ENCODE results near the gene TSPAN31. TPM values are rescaled to one million over a fixed set of nuclear protein-coding genes. Genes with fewer than 3 reads are reported as not detected.

TSPAN31 gene
- total and polyA plus RNA-seq, 9 of the 15 experiments (the other 6 are each of a cell fraction or from before 2014, with no cell fraction given), result 11.3 to 26.4 (median 14.3) TPM

- no peak for FAIRE-seq
- 100% methylated on average over 1 of the region's 1 CpG for WGBS (ENCODE audit: insufficient coverage, low coverage, missing lambda C conversion rate)
- ChIA-PET POLR2A (interaction anchor here (1.1 kb wide), 1 partner anchor 15 kb away, joined by 3 read pairs; the partner anchor contains the start of gene TSFM), CTCF (ENCODE audit: low intra/inter-chr PET ratio) (no interaction called here)
- BruUV-seq (replicated peaks), result no TSS peak
- H4K20me1 ChIP-seq (replicated peaks; ENCODE audit: control insufficient read depth, insufficient read depth, low read length), result no peaks in the 10 kb centered on the region
- H3K9me1 ChIP-seq (ENCODE audit: control insufficient read depth, insufficient read depth, low read length), result no peaks in the 10 kb centered on the region
- no peaks in the 10 kb centered on the region for H3K9me3 ChIP-seq (replicated peaks; ENCODE audit: control insufficient read depth, insufficient read depth, low read depth, low read length)
- DNase-seq (ENCODE audit: extremely low read depth in 1 of 4, low spot score in 3 of 4), result no peak
- H3K27ac ChIP-seq (ENCODE audit: extremely low read depth, low read depth, low read length), result no peak overlapping the region
- H3K36me3 ChIP-seq (ENCODE audit: control insufficient read depth, insufficient read depth, low read length), result peaks cover 70% of the 10 kb centered on the region
- peaks cover 2 to 4% of the 10 kb centered on the region in 2 experiments; a peak in 2 of 5 replicates for H3K4me1 ChIP-seq (replicated peaks in 1 of 2; ENCODE audit: control insufficient read depth in 2 of 2, insufficient read depth in 2 of 2, low read length in 2 of 2)
- in situ Hi-C loops (cut with MboI), result no loop called here
- peaks cover 2% of the 10 kb centered on the region; the same call in 1 of the 3 replicates for H3K79me2 ChIP-seq (ENCODE audit: control insufficient read depth, insufficient read depth, low read length)
- no peak overlapping the region for H3K4me3 ChIP-seq
- H3K4me2 ChIP-seq (ENCODE audit: insufficient read depth, low read length), result no peak overlapping the region
- no peak for ATAC-seq
- no peak overlapping the region for H2AFZ ChIP-seq (ENCODE audit: low read depth, low read length)
- intact Hi-C loops (cut with micrococcal nuclease), result no loop called here
- no peak overlapping the region for H3K9ac ChIP-seq (ENCODE audit: insufficient read depth in 1 of 2, low read depth in 2 of 2, low read length in 2 of 2)
- no peaks in the 10 kb centered on the region for H3K27me3 ChIP-seq (ENCODE audit: control insufficient read depth in 2 of 2, insufficient read depth in 2 of 2, low read length in 2 of 2)
- no peak for TF ChIP-seq ZNF174 (CRISPR knock-in tag; IDR thresholded peaks at IDR 0.05)
- TF ChIP-seq, protein P1, sequence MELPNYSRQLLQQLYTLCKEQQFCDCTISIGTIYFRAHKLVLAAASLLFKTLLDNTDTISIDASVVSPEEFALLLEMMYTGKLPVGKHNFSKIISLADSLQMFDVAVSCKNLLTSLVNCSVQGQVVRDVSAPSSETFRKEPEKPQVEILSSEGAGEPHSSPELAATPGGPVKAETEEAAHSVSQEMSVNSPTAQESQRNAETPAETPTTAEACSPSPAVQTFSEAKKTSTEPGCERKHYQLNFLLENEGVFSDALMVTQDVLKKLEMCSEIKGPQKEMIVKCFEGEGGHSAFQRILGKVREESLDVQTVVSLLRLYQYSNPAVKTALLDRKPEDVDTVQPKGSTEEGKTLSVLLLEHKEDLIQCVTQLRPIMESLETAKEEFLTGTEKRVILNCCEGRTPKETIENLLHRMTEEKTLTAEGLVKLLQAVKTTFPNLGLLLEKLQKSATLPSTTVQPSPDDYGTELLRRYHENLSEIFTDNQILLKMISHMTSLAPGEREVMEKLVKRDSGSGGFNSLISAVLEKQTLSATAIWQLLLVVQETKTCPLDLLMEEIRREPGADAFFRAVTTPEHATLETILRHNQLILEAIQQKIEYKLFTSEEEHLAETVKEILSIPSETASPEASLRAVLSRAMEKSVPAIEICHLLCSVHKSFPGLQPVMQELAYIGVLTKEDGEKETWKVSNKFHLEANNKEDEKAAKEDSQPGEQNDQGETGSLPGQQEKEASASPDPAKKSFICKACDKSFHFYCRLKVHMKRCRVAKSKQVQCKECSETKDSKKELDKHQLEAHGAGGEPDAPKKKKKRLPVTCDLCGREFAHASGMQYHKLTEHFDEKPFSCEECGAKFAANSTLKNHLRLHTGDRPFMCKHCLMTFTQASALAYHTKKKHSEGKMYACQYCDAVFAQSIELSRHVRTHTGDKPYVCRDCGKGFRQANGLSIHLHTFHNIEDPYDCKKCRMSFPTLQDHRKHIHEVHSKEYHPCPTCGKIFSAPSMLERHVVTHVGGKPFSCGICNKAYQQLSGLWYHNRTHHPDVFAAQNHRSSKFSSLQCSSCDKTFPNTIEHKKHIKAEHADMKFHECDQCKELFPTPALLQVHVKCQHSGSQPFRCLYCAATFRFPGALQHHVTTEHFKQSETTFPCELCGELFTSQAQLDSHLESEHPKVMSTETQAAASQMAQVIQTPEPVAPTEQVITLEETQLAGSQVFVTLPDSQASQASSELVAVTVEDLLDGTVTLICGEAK (IDR thresholded peaks at IDR 0.05), result no peak
- TF ChIP-seq, protein P1 (CRISPR knock-in tag; IDR thresholded peaks at IDR 0.05), result no peak
- TF ChIP-seq IRF1 (CRISPR knock-in tag; IDR thresholded peaks at IDR 0.05; ENCODE audit: borderline replicate concordance), result no peak
- TF ChIP-seq ZNF586 (CRISPR knock-in tag; conservative IDR thresholded peaks at IDR 0.05), result no peak
- TF ChIP-seq ZNF140 (CRISPR knock-in tag; IDR thresholded peaks at IDR 0.05), result no peak
- TF ChIP-seq MXD1 (CRISPR knock-in tag; IDR thresholded peaks at IDR 0.05; ENCODE audit: borderline replicate concordance, poor library complexity, severe bottlenecking), result no peak
- TF ChIP-seq NELFE (IDR thresholded peaks at IDR 0.05; ENCODE audit: insufficient read depth, insufficient read length), result no peak
- TF ChIP-seq STAG1 (CRISPR knock-in tag; IDR thresholded peaks at IDR 0.05; ENCODE audit: borderline replicate concordance), result no peak
- TF ChIP-seq ZNF24 (IDR thresholded peaks at IDR 0.05), result no peak
- no peak for TF ChIP-seq PYGO2 (tag; IDR thresholded peaks at IDR 0.05)
- no peak for TF ChIP-seq HEY1 (CRISPR knock-in tag; IDR thresholded peaks at IDR 0.05; ENCODE audit: borderline replicate concordance)
- no peak for TF ChIP-seq FOXP1 (CRISPR knock-in tag; IDR thresholded peaks at IDR 0.05)
Observed at GRCh38 chr12:57796996-57797395, 52.2 kb downstream of the TSPAN31 start.

All from K562 (cell line).